HG03439 (cell line): ENCODE data around the gene SCUBE1.
"Not testable (repeated sequence)": the region's sequence is repeated elsewhere in the genome, so short reads cannot be mapped to it uniquely, and the experiment has no call there.

Source experiments
- ATAC-seq: cut with Tn5 transposase; IDR thresholded peaks from one replicate; pipeline ENCODE4 v1.9.1; 2021; ENCODE audit warnings: mild to moderate bottlenecking, moderate library complexity; ENCODE audit not compliant: unreplicated experiment

SCUBE1 gene

GRCh38 chr22:43360576-43360975, 17.4 kb upstream of the SCUBE1 start:
- ATAC-seq, result no peak

- ATAC-seq, result no peak
These were observed 13.7 kb upstream of the SCUBE1 start for GRCh38 chr22:43356881-43357280.

GRCh38 chr22:43355688-43356087, 12.5 kb upstream of the SCUBE1 start:
- not testable (repeated sequence) for ATAC-seq

- no peak for ATAC-seq
These were observed 8.8 kb upstream of the SCUBE1 start for GRCh38 chr22:43351966-43352345.

- no peak for ATAC-seq
These were observed 6.5 kb upstream of the SCUBE1 start for GRCh38 chr22:43349636-43350035.

GRCh38 chr22:43346521-43346929, 3.4 kb upstream of the SCUBE1 start:
- no peak for ATAC-seq

- ATAC-seq, result no peak
These were observed 2.7 kb upstream of the SCUBE1 start for GRCh38 chr22:43345761-43346301.

- no peak for ATAC-seq
These were observed 2.2 kb upstream of the SCUBE1 start for GRCh38 chr22:43345356-43345755.

GRCh38 chr22:43344520-43344787, 1.3 kb upstream of the SCUBE1 start:
- no peak for ATAC-seq

GRCh38 chr22:43343670-43344519, 723 bp upstream of the SCUBE1 start:
- no peak for ATAC-seq

- no peak for ATAC-seq
These were observed 568 bp downstream of the SCUBE1 start for GRCh38 chr22:43342347-43343261.

GRCh38 chr22:43341565-43341964, 1.6 kb downstream of the SCUBE1 start:
- no peak for ATAC-seq

GRCh38 chr22:43338766-43339345, 4.3 kb downstream of the SCUBE1 start:
- no peak for ATAC-seq

- ATAC-seq, result no peak
These were observed 5.2 kb downstream of the SCUBE1 start for GRCh38 chr22:43337946-43338345.

GRCh38 chr22:43337385-43337784, 5.8 kb downstream of the SCUBE1 start:
- no peak for ATAC-seq

- ATAC-seq, result no peak
These were observed 8.8 kb downstream of the SCUBE1 start for GRCh38 chr22:43334378-43334777.

GRCh38 chr22:43333978-43334377, 9.2 kb downstream of the SCUBE1 start:
- ATAC-seq, result no peak

GRCh38 chr22:43333156-43333555, 10.0 kb downstream of the SCUBE1 start:
- ATAC-seq, result no peak

GRCh38 chr22:43331698-43332097, 11.5 kb downstream of the SCUBE1 start:
- ATAC-seq, result no peak

GRCh38 chr22:43331069-43331451, 12.1 kb downstream of the SCUBE1 start:
- ATAC-seq, result no peak
